Loucy (cell line): ENCODE data around the gene ARHGDIA.

ENCODE experiments used
- H2AFZ ChIP-seq: fragments of 200-600 bp; sonication (generic); 2 replicates; pipeline ENCODE4 v1.6.0; 2016; ENCODE audit warnings: antibody characterized with exemption, mild to moderate bottlenecking, low read length, moderate library complexity
- H3F3A ChIP-seq: fragments of 200-600 bp; 2 replicates; pipeline ENCODE4 v1.6.0; 2016; ENCODE audit warnings: antibody characterized with exemption, low read depth, mild to moderate bottlenecking
- H3K27me3 ChIP-seq: fragments of 200-600 bp; sonication (generic); 2 replicates; pipeline ENCODE4 v1.6.1; 2014; ENCODE audit warnings: low read length, mild to moderate bottlenecking; ENCODE audit not compliant: insufficient read depth, poor library complexity, severe bottlenecking
- H3K36me3 ChIP-seq: fragments of 200-600 bp; sonication (generic); 2 replicates; pipeline ENCODE4 v1.6.1; 2016; ENCODE audit warnings: low read length; ENCODE audit not compliant: insufficient read depth
- H3K4me1 ChIP-seq: fragments of 200-600 bp; sonication (generic); 2 replicates; pipeline ENCODE4 v1.5.1; 2014; ENCODE audit warnings: low read length, mild to moderate bottlenecking; ENCODE audit not compliant: insufficient read depth, poor library complexity, severe bottlenecking
- H3K4me2 ChIP-seq: fragments of 200-600 bp; sonication (generic); 2 replicates; pipeline ENCODE4 v1.6.0; 2014; ENCODE audit warnings: antibody characterized with exemption, low read length, low read depth, mild to moderate bottlenecking; ENCODE audit not compliant: poor library complexity, severe bottlenecking
- H3K4me3 ChIP-seq: fragments of 200-600 bp; sonication (generic); 2 replicates; pipeline ENCODE4 v1.5.1; 2014; ENCODE audit warnings: low read length, mild to moderate bottlenecking, mixed read lengths; ENCODE audit not compliant: poor library complexity, severe bottlenecking
- H3K79me2 ChIP-seq: fragments of 200-600 bp; sonication (generic); 2 replicates; pipeline ENCODE4 v1.6.1; 2014; ENCODE audit warnings: low read length; ENCODE audit not compliant: insufficient read depth
- H3K9ac ChIP-seq: fragments of 200-600 bp; sonication (generic); 2 replicates; pipeline ENCODE4 v1.6.0; 2014; ENCODE audit warnings: mild to moderate bottlenecking, low read depth, low read length, moderate library complexity; ENCODE audit not compliant: poor library complexity, severe bottlenecking
- H3K9me2 ChIP-seq: fragments of 200-600 bp; sonication (generic); replicated peaks from 2 replicates; pipeline ENCODE4 v1.6.1; 2016; ENCODE audit warnings: low read depth, low read length, mixed read lengths
- H3K9me3 ChIP-seq: fragments of 200-600 bp; sonication (generic); 2 replicates; pipeline ENCODE4 v1.6.1; 2014; ENCODE audit warnings: mild to moderate bottlenecking, antibody characterized with exemption, low read length, low read depth; ENCODE audit not compliant: insufficient read depth
- H4K20me1 ChIP-seq: fragments of 200-600 bp; sonication (generic); 2 replicates; pipeline ENCODE4 v1.6.0; 2014; ENCODE audit warnings: antibody characterized with exemption, low read length, mild to moderate bottlenecking; ENCODE audit not compliant: insufficient read depth, poor library complexity, severe bottlenecking
- CTCF ChIP-seq: fragments of 200-600 bp; sonication (generic); conservative IDR thresholded peaks from 2 replicates; pipeline ENCODE4 v1.5.1; 2014; ENCODE audit warnings: mild to moderate bottlenecking, antibody characterized with exemption, low read length
- EZH2phosphoT487 ChIP-seq: fragments of 200-600 bp; IDR thresholded peaks from 2 replicates; pipeline ENCODE4 v1.6.1; 2018; ENCODE audit warnings: antibody characterized with exemption, mild to moderate bottlenecking, moderate library complexity, borderline replicate concordance

ARHGDIA gene

GRCh38 chr17:81891303-81891552, 20.1 kb upstream of the ARHGDIA start:
- H3K4me1 ChIP-seq, result peaks cover 25% of the 10 kb centered on the region
- H3K9me2 ChIP-seq, result no peaks in the 10 kb centered on the region
- H3K79me2 ChIP-seq, result peaks cover 80% of the 10 kb centered on the region
- no peaks in the 10 kb centered on the region for H3K9me3 ChIP-seq
- peaks cover 8% of the 10 kb centered on the region for H3K27me3 ChIP-seq
- H4K20me1 ChIP-seq, result peaks cover 44% of the 10 kb centered on the region
- H3F3A ChIP-seq, result peaks cover 6% of the 10 kb centered on the region
- H3K36me3 ChIP-seq, result peaks cover 36% of the 10 kb centered on the region
- peak overlapping the region; percentile 100 for H3K4me3 ChIP-seq
- H3K4me2 ChIP-seq, result no peak overlapping the region
- TF ChIP-seq EZH2phosphoT487 (no peak), CTCF (no peak)
- peak overlapping the region; percentile 100 for H3K9ac ChIP-seq
- no peak overlapping the region for H2AFZ ChIP-seq

GRCh38 chr17:81890447-81891302, 19.5 kb upstream of the ARHGDIA start:
- peaks cover 8% of the 10 kb centered on the region for H3K27me3 ChIP-seq
- peaks cover 25% of the 10 kb centered on the region for H3K4me1 ChIP-seq
- H3K4me3 ChIP-seq, result peak overlapping the region; percentile 100
- H3F3A ChIP-seq, result peaks cover 6% of the 10 kb centered on the region
- H3K4me2 ChIP-seq, result peak overlapping the region; percentile 92
- H3K79me2 ChIP-seq, result peaks cover 85% of the 10 kb centered on the region
- TF ChIP-seq EZH2phosphoT487 (no peak), CTCF (no peak)
- peak overlapping the region; percentile 100 for H3K9ac ChIP-seq
- H3K9me3 ChIP-seq, result no peaks in the 10 kb centered on the region
- no peak overlapping the region for H2AFZ ChIP-seq
- H3K9me2 ChIP-seq, result no peaks in the 10 kb centered on the region
- H4K20me1 ChIP-seq, result peaks cover 50% of the 10 kb centered on the region
- peaks cover 41% of the 10 kb centered on the region for H3K36me3 ChIP-seq

GRCh38 chr17:81889602-81890001, 18.5 kb upstream of the ARHGDIA start:
- peaks cover 6% of the 10 kb centered on the region for H3F3A ChIP-seq
- peaks cover 59% of the 10 kb centered on the region for H4K20me1 ChIP-seq
- H2AFZ ChIP-seq, result no peak overlapping the region
- peaks cover 8% of the 10 kb centered on the region for H3K27me3 ChIP-seq
- peaks cover 25% of the 10 kb centered on the region for H3K4me1 ChIP-seq
- peaks cover 52% of the 10 kb centered on the region for H3K36me3 ChIP-seq
- peaks cover 90% of the 10 kb centered on the region for H3K79me2 ChIP-seq
- H3K4me2 ChIP-seq, result peak overlapping the region; percentile 92
- TF ChIP-seq CTCF (no peak), EZH2phosphoT487 (no peak)
- H3K9me2 ChIP-seq, result no peaks in the 10 kb centered on the region
- peak overlapping the region; percentile 100 for H3K4me3 ChIP-seq
- H3K9me3 ChIP-seq, result no peaks in the 10 kb centered on the region
- H3K9ac ChIP-seq, result peak overlapping the region; percentile 100
